Mucosa of stomach (tissue), 1 donor: ENCODE measurements around the gene IGF1.
"Not testable (repeated sequence)": the region's sequence is repeated elsewhere in the genome, so short reads cannot be mapped to it uniquely, and the experiment has no call there.

Experiments used
- H3K27me3 ChIP-seq: one replicate; pipeline ENCODE4 v1.7.0; 2013; ENCODE audit warnings: mild to moderate bottlenecking, low read length; ENCODE audit not compliant: control insufficient read depth, insufficient read depth
- H3K36me3 ChIP-seq: one replicate; pipeline ENCODE4 v1.7.0; 2013; ENCODE audit warnings: low read length; ENCODE audit not compliant: control insufficient read depth, insufficient read depth
- H3K4me1 ChIP-seq: one replicate; pipeline ENCODE4 v1.7.0; 2013; ENCODE audit warnings: mild to moderate bottlenecking, low read length; ENCODE audit not compliant: control insufficient read depth, insufficient read depth
- H3K4me3 ChIP-seq: one replicate; pipeline ENCODE4 v1.7.0; 2013; ENCODE audit warnings: low read length
- H3K9ac ChIP-seq: one replicate; pipeline ENCODE4 v1.7.0; 2013; ENCODE audit warnings: mild to moderate bottlenecking, low read length, moderate library complexity
- H3K9me3 ChIP-seq: one replicate; pipeline ENCODE4 v1.7.0; 2013; ENCODE audit warnings: mild to moderate bottlenecking, low read length, moderate library complexity; ENCODE audit not compliant: control insufficient read depth
- donor health status: Pancreatic carcinoma.

Gene IGF1

GRCh38 chr12:102354281-102354680, 126.1 kb downstream of the IGF1 start:
- not testable (repeated sequence) for H3K4me1 ChIP-seq, H3K36me3 ChIP-seq, H3K4me3 ChIP-seq, H3K9ac ChIP-seq, H3K9me3 ChIP-seq, H3K27me3 ChIP-seq

- Histone ChIP-seq H3K36me3 (no peaks in the 10 kb centered on the region), H3K4me3 (no peak overlapping the region), H3K9ac (no peak overlapping the region), H3K9me3 (no peaks in the 10 kb centered on the region), H3K27me3 (no peaks in the 10 kb centered on the region), H3K4me1 (no peaks in the 10 kb centered on the region)
Observed at GRCh38 chr12:102351322-102351721, 129.0 kb downstream of the IGF1 start.

- H3K4me3 ChIP-seq: no peak overlapping the region
- H3K36me3 ChIP-seq: no peaks in the 10 kb centered on the region
- no peaks in the 10 kb centered on the region for H3K4me1 ChIP-seq
- H3K9ac ChIP-seq: no peak overlapping the region
- H3K9me3 ChIP-seq: no peaks in the 10 kb centered on the region
- H3K27me3 ChIP-seq: no peaks in the 10 kb centered on the region
Observed at GRCh38 chr12:102350070-102350469, 130.3 kb downstream of the IGF1 start.

- Histone ChIP-seq H3K4me1 (peaks cover 2% of the 10 kb centered on the region), H3K27me3 (no peaks in the 10 kb centered on the region), H3K9me3 (no peaks in the 10 kb centered on the region), H3K36me3 (no peaks in the 10 kb centered on the region), H3K4me3 (no peak overlapping the region), H3K9ac (no peak overlapping the region)
Observed at GRCh38 chr12:102349079-102349478, 131.3 kb downstream of the IGF1 start.

DNA sequence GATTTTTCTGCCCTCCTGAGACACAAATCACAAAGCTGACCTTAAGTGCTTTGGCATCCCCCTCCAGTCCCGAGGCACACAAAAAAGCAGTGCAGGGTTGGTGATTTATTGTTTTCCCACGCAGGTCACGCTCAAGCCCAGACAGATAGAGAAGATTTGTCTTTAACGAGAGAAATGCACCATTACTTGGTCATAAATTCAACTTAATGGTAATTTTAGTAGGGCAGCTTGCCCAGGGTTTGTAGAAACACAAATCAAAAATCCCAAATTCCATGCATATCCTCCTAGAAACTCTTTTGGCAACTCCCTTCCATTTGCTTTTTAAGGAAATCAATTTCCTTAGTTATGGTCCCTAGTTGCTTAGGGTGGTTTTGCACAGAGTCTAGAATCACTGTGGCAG, 132.6 kb downstream of the IGF1 start:
- Histone ChIP-seq H3K4me1 (peaks cover 14% of the 10 kb centered on the region), H3K36me3 (no peaks in the 10 kb centered on the region), H3K4me3 (no peak overlapping the region), H3K27me3 (no peaks in the 10 kb centered on the region), H3K9ac (no peak overlapping the region), H3K9me3 (no peaks in the 10 kb centered on the region)
